Measurements from ENCODE around the gene NOD2. TPM values are rescaled to one million over a fixed set of nuclear protein-coding genes. Genes with fewer than 3 reads are reported as not detected.

The NOD2 gene
- polyA plus RNA-seq, 10 donors, result 0.62 to 1.6 (median 0.90) TPM

GRCh38 chr16:50781043-50781442, 87.6 kb downstream of the NOD2 start:
- DNase-seq, result no peak

GRCh38 chr16:50781518-50781917, 88.1 kb downstream of the NOD2 start:
- no peak for DNase-seq

Other genes with a start within 250 kb of the NOD2 start
- 10 to 100 TPM in 1 of 10 donors, 1 to 10 TPM in 9; 2.2 to 11.1 (median 4.7) TPM for gene NKD1, start 145.2 kb upstream of the NOD2 start, polyA plus RNA-seq (ENCODE audit: insufficient read length in 10 of 10)
- 1 to 10 TPM in 7 of 10 donors, under 1 TPM in 3; 0.88 to 2.9 (median 1.1) TPM for gene SNX20, start 12.3 kb upstream of the NOD2 start, polyA plus RNA-seq (ENCODE audit: insufficient read length in 10 of 10)
- gene CYLD, start 48.5 kb downstream of the NOD2 start, polyA plus RNA-seq (ENCODE audit: insufficient read length in 10 of 10), result 10 to 100 TPM; 18.9 to 34.2 (median 27.8) TPM